ENCODE measurements around the gene CASQ2.

The CASQ2 gene

DNA sequence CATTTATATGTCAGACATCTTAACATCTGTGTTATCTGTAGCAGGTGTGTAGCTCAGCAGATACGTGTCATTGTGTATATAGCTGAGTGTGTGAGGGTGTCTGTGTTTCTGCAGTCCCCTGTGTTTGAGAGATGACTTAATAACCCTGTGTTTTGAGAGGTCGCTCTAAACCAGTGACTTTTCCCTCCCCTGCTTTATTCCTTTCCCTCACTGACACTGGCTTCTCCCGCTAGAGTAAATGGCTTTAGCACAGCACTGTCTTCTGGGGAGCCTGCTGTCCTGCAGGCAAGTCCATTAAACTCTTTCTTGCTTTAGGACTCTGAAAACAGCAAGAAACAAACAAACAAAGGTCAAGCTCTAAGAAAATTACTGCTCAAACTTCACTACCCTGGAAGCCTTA is 73.7 kb downstream of the CASQ2 start:
- H3K4me3 ChIP-seq (ENCODE audit: low read depth in 1 of 2, low read length in 1 of 2): no peak overlapping the region
- TF ChIP-seq CTCF (IDR thresholded peaks at IDR 0.05): no peak
- H3K9me3 ChIP-seq: no peaks in the 10 kb centered on the region
- H3K27me3 ChIP-seq: peaks cover 5% of the 10 kb centered on the region
- H3K36me3 ChIP-seq: no peaks in the 10 kb centered on the region
- H3K27ac ChIP-seq: no peak overlapping the region
- no peaks in the 10 kb centered on the region for H3K4me1 ChIP-seq (ENCODE audit: control insufficient read depth in 1 of 2, insufficient read depth in 1 of 2, low read depth in 1 of 2, low read length in 1 of 2)

GRCh38 chr1:115692224-115692623 is 76.3 kb downstream of the CASQ2 start:
- TF ChIP-seq CTCF (IDR thresholded peaks at IDR 0.05): no peak
- Histone ChIP-seq H3K27ac (no peak overlapping the region), H3K4me3 (ENCODE audit: low read depth in 1 of 2, low read length in 1 of 2) (no peak overlapping the region)

DNA sequence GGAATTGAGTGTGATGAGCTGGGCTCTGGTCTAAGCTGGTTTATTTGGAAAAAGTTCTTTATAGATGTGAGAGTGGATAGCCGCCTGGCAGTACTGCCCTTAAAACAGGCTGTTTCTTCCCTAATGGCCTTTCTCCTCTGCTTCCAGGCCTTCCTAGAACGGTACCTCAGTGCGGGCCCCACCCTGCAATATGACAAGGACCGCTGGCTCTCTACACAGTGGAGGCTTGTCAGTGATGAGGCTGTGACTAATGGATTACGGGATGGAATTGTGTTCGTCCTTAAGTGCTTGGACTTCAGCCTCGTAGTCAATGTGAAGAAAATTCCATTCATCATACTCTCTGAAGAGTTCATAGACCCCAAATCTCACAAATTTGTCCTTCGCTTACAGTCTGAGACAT is 77.5 kb downstream of the CASQ2 start:
- H3K36me3 ChIP-seq: no peaks in the 10 kb centered on the region
- no peaks in the 10 kb centered on the region for H3K4me1 ChIP-seq (ENCODE audit: control insufficient read depth in 1 of 2, insufficient read depth in 1 of 2, low read depth in 1 of 2, low read length in 1 of 2)
- no peak overlapping the region for H3K27ac ChIP-seq
- H3K27me3 ChIP-seq: no peaks in the 10 kb centered on the region
- no peaks in the 10 kb centered on the region for H3K9me3 ChIP-seq
- H3K4me3 ChIP-seq (ENCODE audit: low read depth in 1 of 2, low read length in 1 of 2): no peak overlapping the region
- no peak for TF ChIP-seq CTCF (IDR thresholded peaks at IDR 0.05)

More at GRCh38 chr1:115692224-115692623, 76.3 kb downstream of the CASQ2 start:
- Histone ChIP-seq H3K4me1 (ENCODE audit: control insufficient read depth in 1 of 2, insufficient read depth in 1 of 2, low read depth in 1 of 2, low read length in 1 of 2) (no peaks in the 10 kb centered on the region), H3K9me3 (no peaks in the 10 kb centered on the region), H3K27me3 (no peaks in the 10 kb centered on the region), H3K36me3 (no peaks in the 10 kb centered on the region)

DNA sequence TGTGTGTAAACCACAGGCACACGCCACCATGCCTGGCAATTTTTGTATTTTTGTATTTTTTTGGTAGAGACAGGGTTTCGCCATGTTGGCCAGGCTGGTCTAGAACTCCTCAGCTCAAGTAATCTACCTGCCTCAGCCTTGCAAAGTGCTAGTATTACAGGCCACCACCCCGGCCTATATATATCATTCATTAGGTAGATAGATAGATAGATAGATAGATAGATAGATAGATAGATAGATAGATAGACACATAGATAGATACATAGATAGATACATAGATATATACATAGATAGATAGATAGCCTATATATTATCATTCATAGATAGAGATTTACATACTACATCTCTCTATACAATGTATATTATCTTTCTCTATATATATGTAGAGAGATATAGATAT is 80.8 kb downstream of the CASQ2 start:
- H3K9me3 ChIP-seq: no peaks in the 10 kb centered on the region

DNA sequence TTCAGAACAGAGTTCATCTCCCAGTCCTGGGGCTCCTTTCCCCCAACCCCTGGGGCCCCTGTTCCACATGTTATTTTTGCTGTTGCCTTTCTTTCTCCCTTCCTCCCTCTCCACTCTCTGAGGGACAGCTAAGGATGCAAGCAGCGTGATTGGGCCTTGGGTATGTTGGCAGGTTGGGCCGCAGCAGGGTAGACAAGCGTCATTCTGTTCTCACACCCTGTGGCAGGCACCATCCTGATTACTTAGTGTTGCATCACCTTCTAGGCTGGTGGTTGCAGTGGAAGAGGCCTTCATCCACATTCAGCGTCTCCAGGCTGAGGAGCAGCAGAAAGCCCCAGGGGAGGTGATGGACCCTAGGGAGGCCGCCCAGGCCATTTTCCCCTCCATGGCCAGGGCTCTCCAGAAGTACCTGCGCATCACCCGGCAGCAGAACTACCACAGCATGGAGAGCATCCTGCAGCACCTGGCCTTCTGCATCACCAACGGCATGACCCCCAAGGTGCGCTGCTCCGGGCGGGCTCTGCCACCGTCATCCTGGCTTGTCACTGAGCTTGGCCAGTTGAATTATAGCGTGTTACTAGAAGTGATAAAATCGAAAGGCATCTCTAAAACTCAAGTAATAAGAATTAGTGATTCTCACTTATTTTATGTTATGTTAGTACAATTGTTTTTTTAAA is 83.3 kb downstream of the CASQ2 start:
- no peaks in the 10 kb centered on the region for H3K36me3 ChIP-seq
- no peak overlapping the region for H3K27ac ChIP-seq
- H3K27me3 ChIP-seq: no peaks in the 10 kb centered on the region
- H3K9me3 ChIP-seq: no peaks in the 10 kb centered on the region
- no peak overlapping the region for H3K4me3 ChIP-seq (ENCODE audit: low read depth in 1 of 2, low read length in 1 of 2)
- H3K4me1 ChIP-seq (ENCODE audit: control insufficient read depth in 1 of 2, insufficient read depth in 1 of 2, low read depth in 1 of 2, low read length in 1 of 2): no peaks in the 10 kb centered on the region
- no peak for TF ChIP-seq CTCF (IDR thresholded peaks at IDR 0.05)

More for the DNA sequence above, 80.8 kb downstream of the CASQ2 start:
- H3K27me3 ChIP-seq: no peaks in the 10 kb centered on the region
- H3K4me3 ChIP-seq (ENCODE audit: low read depth in 1 of 2, low read length in 1 of 2): no peak overlapping the region
- no peaks in the 10 kb centered on the region for H3K4me1 ChIP-seq (ENCODE audit: control insufficient read depth in 1 of 2, insufficient read depth in 1 of 2, low read depth in 1 of 2, low read length in 1 of 2)
- no peak for TF ChIP-seq CTCF (IDR thresholded peaks at IDR 0.05)
- no peaks in the 10 kb centered on the region for H3K36me3 ChIP-seq
- H3K27ac ChIP-seq: no peak overlapping the region
